Measurements from ENCODE around the gene DZIP1L. TPM values are rescaled to one million over a fixed set of nuclear protein-coding genes. Genes with fewer than 3 reads are reported as not detected.

Gene DZIP1L
- total and polyA plus RNA-seq, 5 experiments from 2014 or later: not detected

DNA sequence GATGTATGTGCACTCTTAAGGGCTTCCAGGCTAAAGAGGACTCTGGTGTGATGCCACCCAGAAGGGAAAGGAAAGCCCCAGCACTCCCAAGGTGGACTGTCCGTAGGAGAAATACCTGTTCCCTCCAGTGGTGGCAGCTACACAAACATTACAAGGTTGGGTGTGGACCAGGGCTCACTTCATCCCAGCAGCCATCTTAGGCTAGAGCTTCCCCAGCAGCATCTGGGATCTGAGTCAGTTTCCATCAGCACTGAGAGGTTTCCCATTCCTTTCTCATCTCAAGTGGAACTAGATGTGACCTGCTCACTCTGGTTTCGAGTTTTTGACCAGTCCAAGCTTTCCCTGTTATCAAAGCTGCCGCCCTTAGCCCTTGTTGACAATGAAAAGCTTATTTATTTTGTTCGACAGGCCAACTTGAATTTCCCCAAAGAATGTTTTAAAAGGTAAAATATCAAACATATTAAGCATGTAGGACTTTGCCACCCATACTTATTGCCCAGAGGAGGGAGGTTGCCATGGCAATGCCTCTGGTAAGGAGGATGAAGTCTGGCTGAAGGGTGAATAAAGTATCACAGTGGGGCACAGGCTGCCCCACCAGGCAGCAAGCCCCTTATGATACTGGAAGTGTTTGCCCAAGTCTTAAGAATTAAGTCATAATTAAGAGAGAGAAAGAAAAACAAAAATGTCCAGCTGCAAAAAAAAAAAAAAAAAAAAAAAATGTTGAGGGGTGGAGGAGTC is 76.5 kb downstream of the DZIP1L start:
- no peak overlapping the region for H3K27ac Mint-ChIP-seq
- peaks cover 0 to 6% (median 0%) of the 10 kb centered on the region in 9 donors for H3K9me3 Mint-ChIP-seq
- ATAC-seq (no peak), DNase-seq (no peak)
- H3K4me1 Mint-ChIP-seq: no peaks in the 10 kb centered on the region
- no peak overlapping the region for H3K4me3 Mint-ChIP-seq
- no peaks in the 10 kb centered on the region for H3K36me3 Mint-ChIP-seq
- H3K27me3 Mint-ChIP-seq: peaks cover 9 to 36% (median 14%) of the 10 kb centered on the region in 5 donors
- POLR2A ChIA-PET: interaction anchor here (0.7 kb wide), 1 partner anchor 20 kb away, joined by 9 read pairs; no protein-coding TSS in a partner anchor

DNA sequence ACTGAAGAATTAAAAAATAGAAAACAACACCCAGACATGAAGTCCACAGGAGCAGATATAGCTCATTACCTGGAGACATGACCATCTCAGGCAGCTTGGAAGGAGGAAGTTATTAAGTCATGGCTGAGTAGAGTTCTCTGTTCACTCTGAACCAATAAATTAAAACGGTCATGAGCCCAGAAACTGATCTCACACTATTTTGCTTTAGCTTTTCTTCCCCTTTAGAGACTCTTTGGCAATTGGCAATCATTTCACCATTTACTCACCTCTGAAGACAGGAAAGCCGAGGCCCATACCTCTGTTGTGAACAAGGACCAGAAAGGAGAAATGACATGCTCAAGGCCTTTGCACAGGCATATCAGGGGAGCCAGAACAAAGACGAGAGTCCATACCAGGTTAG is 78.8 kb downstream of the DZIP1L start:
- Mint-ChIP-seq H3K4me1 (no peaks in the 10 kb centered on the region), H3K36me3 (no peaks in the 10 kb centered on the region), H3K27me3 (peaks cover 9 to 34% (median 15%) of the 10 kb centered on the region in 5 donors), H3K27ac (no peak overlapping the region), H3K4me3 (no peak overlapping the region), H3K9me3 (peaks cover 0 to 3% (median 0%) of the 10 kb centered on the region in 9 donors)
- POLR2A ChIA-PET: no interaction called here
- DNase-seq: no peak
- no peak for ATAC-seq

- Mint-ChIP-seq H3K36me3 (no peaks in the 10 kb centered on the region), H3K4me1 (no peaks in the 10 kb centered on the region), H3K4me3 (no peak overlapping the region), H3K27ac (no peak overlapping the region), H3K9me3 (peaks cover 0 to 3% (median 0%) of the 10 kb centered on the region in 9 donors), H3K27me3 (peaks cover 9 to 34% (median 15%) of the 10 kb centered on the region in 5 donors)
- DNase-seq (no peak), ATAC-seq (no peak)
- POLR2A ChIA-PET: no interaction called here
Observed at GRCh38 chr3:138034918-138035317, 80.5 kb downstream of the DZIP1L start.

DNA sequence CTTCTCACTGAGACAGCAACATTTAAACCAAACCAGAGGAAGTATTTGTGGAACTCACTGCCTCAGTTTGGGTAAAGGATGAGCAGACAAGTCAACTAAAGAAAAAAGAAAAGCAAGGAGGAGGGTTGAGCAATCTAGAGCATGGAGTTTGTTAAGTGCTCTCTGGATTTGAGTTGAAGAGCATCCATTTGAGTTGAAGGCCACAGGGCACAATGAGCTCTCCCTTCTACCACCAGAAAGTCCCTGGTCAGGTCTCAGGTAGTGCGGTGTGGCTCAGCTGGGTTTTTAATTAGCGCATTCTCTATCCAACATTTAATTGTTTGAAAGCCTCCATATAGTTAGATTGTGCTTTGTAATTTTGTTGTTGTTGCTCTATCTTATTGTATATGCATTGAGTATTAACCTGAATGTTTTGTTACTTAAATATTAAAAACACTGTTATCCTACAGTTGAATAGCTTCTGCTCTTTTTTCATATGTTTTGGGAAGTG is 82.2 kb downstream of the DZIP1L start:
- POLR2A ChIA-PET: no interaction called here
- Mint-ChIP-seq H3K27ac (no peak overlapping the region), H3K9me3 (no peaks in the 10 kb centered on the region), H3K4me3 (no peak overlapping the region), H3K4me1 (no peaks in the 10 kb centered on the region), H3K27me3 (peaks cover 9 to 28% (median 10%) of the 10 kb centered on the region in 5 donors), H3K36me3 (no peaks in the 10 kb centered on the region)
- ATAC-seq (no peak), DNase-seq (no peak)

DNA sequence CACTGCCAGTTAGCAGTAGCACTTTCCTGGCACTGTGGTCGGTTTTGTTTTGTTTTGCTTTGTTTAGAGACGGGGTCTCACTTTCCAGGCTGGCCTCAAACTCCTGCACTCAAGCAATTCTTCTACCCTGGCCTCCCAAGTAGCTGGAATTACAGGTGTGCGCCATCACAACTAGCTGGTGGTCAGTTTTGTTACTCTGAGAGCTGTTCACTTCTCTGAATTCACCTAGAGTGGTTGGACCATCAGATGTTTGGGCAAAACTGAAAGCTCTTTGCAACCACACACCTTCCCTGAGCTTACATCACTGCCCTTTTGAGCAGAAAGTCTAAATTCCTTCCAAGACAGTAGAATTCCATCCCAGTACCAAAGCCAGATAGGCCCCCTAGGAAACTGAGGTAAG is 82.8 kb downstream of the DZIP1L start:
- POLR2A ChIA-PET: no interaction called here
- ATAC-seq: no peak

DNA sequence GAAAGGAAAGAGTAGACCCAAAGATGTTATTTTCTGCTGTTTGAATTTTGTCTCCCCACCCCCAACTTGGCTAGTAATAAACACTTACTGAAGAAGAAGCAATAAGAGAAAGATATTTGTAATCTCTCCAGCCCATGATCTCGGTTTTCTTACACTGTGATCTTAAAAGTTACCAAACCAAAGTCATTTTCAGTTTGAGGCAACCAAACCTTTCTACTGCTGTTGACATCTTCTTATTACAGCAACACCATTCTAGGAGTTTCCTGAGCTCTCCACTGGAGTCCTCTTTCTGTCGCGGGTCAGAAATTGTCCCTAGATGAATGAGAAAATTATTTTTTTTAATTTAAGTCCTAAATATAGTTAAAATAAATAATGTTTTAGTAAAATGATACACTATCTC is 83.9 kb downstream of the DZIP1L start:
- Mint-ChIP-seq H3K36me3 (no peaks in the 10 kb centered on the region), H3K27me3 (peaks cover 2 to 32% (median 6%) of the 10 kb centered on the region in 5 donors), H3K27ac (no peak overlapping the region), H3K4me3 (no peak overlapping the region), H3K9me3 (no peaks in the 10 kb centered on the region), H3K4me1 (no peaks in the 10 kb centered on the region)
- POLR2A ChIA-PET: no interaction called here
- no peak for ATAC-seq
- no peak for DNase-seq

More for the DNA sequence above, 82.8 kb downstream of the DZIP1L start:
- H3K27me3 Mint-ChIP-seq: peaks cover 6 to 24% (median 7%) of the 10 kb centered on the region in 5 donors
- H3K36me3 Mint-ChIP-seq: no peaks in the 10 kb centered on the region
- H3K9me3 Mint-ChIP-seq: no peaks in the 10 kb centered on the region
- H3K4me3 Mint-ChIP-seq: no peak overlapping the region
- no peaks in the 10 kb centered on the region for H3K4me1 Mint-ChIP-seq
- H3K27ac Mint-ChIP-seq: no peak overlapping the region
- DNase-seq: no peak

DNA sequence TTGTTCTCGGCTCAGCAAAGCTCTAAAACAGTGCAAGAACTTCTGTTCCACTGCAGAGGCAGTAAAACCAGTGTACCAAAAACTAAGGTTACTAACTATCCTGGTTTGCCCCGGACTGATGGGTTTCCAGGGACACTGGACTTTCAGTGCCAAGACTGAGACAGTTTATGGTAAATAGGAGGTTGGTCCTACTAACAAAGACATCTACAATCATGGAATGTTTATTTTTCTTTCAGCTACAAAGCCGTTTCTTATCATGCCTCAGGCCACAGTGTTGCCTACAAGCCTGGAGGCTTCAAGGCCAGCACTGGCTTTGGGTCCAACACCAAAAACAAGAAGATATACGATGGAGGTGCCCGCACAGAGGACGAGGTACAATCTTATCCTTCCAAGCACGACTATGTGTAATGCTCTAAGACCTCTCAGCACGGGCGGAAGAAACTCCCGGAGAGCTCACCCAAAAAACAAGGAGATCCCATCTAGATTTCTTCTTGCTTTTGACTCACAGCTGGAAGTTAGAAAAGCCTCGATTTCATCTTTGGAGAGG is 84.6 kb downstream of the DZIP1L start:
- no peaks in the 10 kb centered on the region for H3K36me3 Mint-ChIP-seq
- H3K4me3 Mint-ChIP-seq: no peak overlapping the region
- no peaks in the 10 kb centered on the region for H3K9me3 Mint-ChIP-seq
- POLR2A ChIA-PET: no interaction called here
- no peaks in the 10 kb centered on the region for H3K4me1 Mint-ChIP-seq
- no peak for DNase-seq
- no peak for ATAC-seq
- H3K27ac Mint-ChIP-seq: no peak overlapping the region
- H3K27me3 Mint-ChIP-seq: peaks cover 2 to 35% (median 6%) of the 10 kb centered on the region in 5 donors

- Mint-ChIP-seq H3K27me3 (peaks cover 0 to 25% (median 4%) of the 10 kb centered on the region in 5 donors), H3K9me3 (no peaks in the 10 kb centered on the region), H3K36me3 (no peaks in the 10 kb centered on the region), H3K27ac (no peak overlapping the region), H3K4me3 (no peak overlapping the region), H3K4me1 (no peaks in the 10 kb centered on the region)
- POLR2A ChIA-PET: no interaction called here
- ATAC-seq (no peak), DNase-seq (no peak)
Observed at GRCh38 chr3:138027821-138028220, 87.6 kb downstream of the DZIP1L start.

DNA sequence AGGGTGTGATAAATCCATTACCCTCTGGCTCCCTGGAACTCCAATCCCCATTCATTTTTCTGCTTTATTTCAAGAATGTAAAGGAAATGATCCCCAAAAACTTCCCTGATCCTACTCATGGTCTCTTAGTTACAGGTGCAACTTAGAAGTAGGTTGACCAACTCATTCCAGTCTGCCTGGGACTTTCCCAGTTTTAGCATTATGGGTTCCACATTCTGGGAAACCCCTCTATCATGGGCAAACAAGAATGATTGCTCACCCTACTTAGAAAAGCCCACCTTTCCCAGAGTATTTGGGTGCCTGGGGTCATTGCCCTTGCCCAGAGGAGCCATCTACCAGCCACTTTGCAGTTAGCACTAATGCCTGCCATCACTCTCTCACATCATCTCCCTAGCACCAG is 89.9 kb downstream of the DZIP1L start:
- no peak for ATAC-seq

GRCh38 chr3:138023754-138024153 is 91.7 kb downstream of the DZIP1L start:
- no peak overlapping the region for H3K27ac Mint-ChIP-seq
- POLR2A ChIA-PET: no interaction called here
- peaks cover 0 to 25% (median 4%) of the 10 kb centered on the region in 5 donors for H3K27me3 Mint-ChIP-seq
- no peaks in the 10 kb centered on the region for H3K36me3 Mint-ChIP-seq
- H3K9me3 Mint-ChIP-seq: peaks cover 0 to 2% (median 0%) of the 10 kb centered on the region in 9 donors
- no peaks in the 10 kb centered on the region for H3K4me1 Mint-ChIP-seq
- DNase-seq (no peak), ATAC-seq (no peak)
- H3K4me3 Mint-ChIP-seq: no peak overlapping the region

More for the DNA sequence above, 89.9 kb downstream of the DZIP1L start:
- DNase-seq: no peak
- H3K4me1 Mint-ChIP-seq: no peaks in the 10 kb centered on the region
- no peaks in the 10 kb centered on the region for H3K36me3 Mint-ChIP-seq
- H3K4me3 Mint-ChIP-seq: no peak overlapping the region
- POLR2A ChIA-PET: no interaction called here
- H3K9me3 Mint-ChIP-seq: no peaks in the 10 kb centered on the region
- peaks cover 0 to 25% (median 4%) of the 10 kb centered on the region in 5 donors for H3K27me3 Mint-ChIP-seq
- H3K27ac Mint-ChIP-seq: no peak overlapping the region

DNA sequence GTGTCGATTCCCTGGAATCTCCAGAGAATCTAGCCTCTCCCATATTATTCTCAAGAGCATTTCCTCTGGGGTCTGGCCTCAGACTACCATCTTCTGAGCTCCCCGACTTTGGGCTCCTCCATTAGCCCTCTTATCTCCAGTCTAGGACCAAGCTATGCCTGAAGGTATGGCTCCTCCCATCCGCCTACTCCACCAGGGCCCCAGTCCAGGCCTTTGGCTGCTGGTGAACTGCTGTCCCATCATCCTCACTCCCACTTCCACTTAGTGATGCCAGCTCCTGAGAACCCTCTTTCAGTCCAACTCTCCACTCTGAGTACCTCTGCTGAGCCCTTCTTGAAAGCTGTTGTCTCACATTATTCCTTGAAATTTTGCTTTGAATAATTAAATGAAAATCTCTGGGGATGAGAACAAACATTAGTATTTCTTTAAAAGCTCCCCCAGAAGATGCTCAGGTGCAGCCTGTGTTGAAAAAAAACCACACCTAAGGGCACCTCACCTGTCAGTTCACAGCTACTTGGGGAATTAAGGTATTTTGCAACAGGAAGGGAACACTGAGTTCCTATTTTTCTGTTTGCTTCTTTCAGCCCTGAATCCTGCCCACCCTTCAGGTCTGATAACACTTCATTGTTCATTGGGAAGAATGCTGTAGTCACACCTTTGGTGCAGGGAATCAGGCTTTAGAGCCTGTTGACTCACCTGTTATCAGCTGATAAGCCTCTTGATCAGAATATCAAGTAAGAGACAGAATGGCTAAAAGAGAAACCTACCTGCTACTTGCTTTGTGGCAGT is 95.9 kb downstream of the DZIP1L start:
- POLR2A ChIA-PET: no interaction called here
- no peak for DNase-seq
- Mint-ChIP-seq H3K36me3 (no peaks in the 10 kb centered on the region), H3K9me3 (peaks cover 0 to 4% (median 1%) of the 10 kb centered on the region in 9 donors), H3K27me3 (peaks cover 0 to under 1% (median 0%) of the 10 kb centered on the region in 5 donors), H3K4me1 (no peaks in the 10 kb centered on the region), H3K27ac (no peak overlapping the region), H3K4me3 (no peak overlapping the region)
- no peak for ATAC-seq

- Mint-ChIP-seq H3K27me3 (peaks cover 0 to 8% (median 4%) of the 10 kb centered on the region in 5 donors), H3K4me3 (no peak overlapping the region), H3K4me1 (no peaks in the 10 kb centered on the region), H3K36me3 (no peaks in the 10 kb centered on the region), H3K27ac (no peak overlapping the region), H3K9me3 (peaks cover 0 to 4% (median 1%) of the 10 kb centered on the region in 9 donors)
- POLR2A ChIA-PET: no interaction called here
- no peak for DNase-seq
- no peak for ATAC-seq
Observed at GRCh38 chr3:138016065-138016464, 99.3 kb downstream of the DZIP1L start.

- Mint-ChIP-seq H3K27ac (no peak overlapping the region), H3K9me3 (peaks cover 0 to 2% (median 0%) of the 10 kb centered on the region in 9 donors), H3K4me1 (no peaks in the 10 kb centered on the region), H3K36me3 (no peaks in the 10 kb centered on the region), H3K4me3 (no peak overlapping the region), H3K27me3 (peaks cover 0 to 8% (median 4%) of the 10 kb centered on the region in 5 donors)
- ATAC-seq: no peak
- no peak for DNase-seq
- POLR2A ChIA-PET: no interaction called here
Observed at GRCh38 chr3:138012526-138012925, 102.9 kb downstream of the DZIP1L start.
